SK-N-SH treated with all-trans-retinoic acid at 6 μM for 48 hours (cell line): ENCODE data around the gene SLAIN2.

ENCODE experiments used
- ARNTL ChIP-seq: fragments of 450-650 bp; formaldehyde crosslinking; IDR thresholded peaks from 2 replicates; pipeline ENCODE4 v1.5.0; 2020; ENCODE audit warnings: low read depth, mild to moderate bottlenecking, moderate library complexity, borderline replicate concordance
- BACH2 ChIP-seq: fragments of 250-450 bp; sonication (Bioruptor Pico); IDR thresholded peaks from 2 replicates; pipeline ENCODE4 v1.9.0; 2021; ENCODE audit warnings: mild to moderate bottlenecking, borderline replicate concordance
- ISL1 ChIP-seq: fragments of 250-450 bp; sonication (Bioruptor Pico); IDR thresholded peaks from 2 replicates; pipeline ENCODE4 v2.1.2; 2022; ENCODE audit warnings: mild to moderate bottlenecking, moderate library complexity
- OSR1 ChIP-seq: fragments of 250-450 bp; sonication (Bioruptor Pico); IDR thresholded peaks from 2 replicates; pipeline ENCODE4 v1.8.0; 2022; ENCODE audit warnings: moderate library complexity, mild to moderate bottlenecking, inconsistent platforms
- PPARA ChIP-seq: fragments of 250-450 bp; sonication (Bioruptor Pico); IDR thresholded peaks from 2 replicates; pipeline ENCODE4 v1.5.0; 2020; ENCODE audit warnings: mild to moderate bottlenecking, borderline replicate concordance
- SNAI2 ChIP-seq: fragments of 250-450 bp; sonication (Bioruptor Pico); IDR thresholded peaks from 2 replicates; pipeline ENCODE4 v1.5.0; 2020; ENCODE audit warnings: mild to moderate bottlenecking, moderate library complexity
- TCF4 ChIP-seq: fragments of 250-450 bp; sonication (Bioruptor Pico); IDR thresholded peaks from 2 replicates; pipeline ENCODE4 v1.8.0; 2021; ENCODE audit warnings: mild to moderate bottlenecking, moderate library complexity, borderline replicate concordance
- TOX ChIP-seq: fragments of 250-450 bp; sonication (Bioruptor Pico); IDR thresholded peaks from 2 replicates; pipeline ENCODE4 v1.8.0; 2021; ENCODE audit warnings: mild to moderate bottlenecking, moderate library complexity, borderline replicate concordance
- ZFP30 ChIP-seq: fragments of 450-650 bp; formaldehyde crosslinking; IDR thresholded peaks from 2 replicates; pipeline ENCODE4 v1.5.0; 2022; ENCODE audit warnings: mild to moderate bottlenecking, moderate library complexity
- ZNF565 ChIP-seq: fragments of 450-650 bp; formaldehyde crosslinking; conservative IDR thresholded peaks from 2 replicates; pipeline ENCODE4 v1.5.0; 2020; ENCODE audit warnings: low read depth, mild to moderate bottlenecking, moderate library complexity
- TF ChIP-seq, protein P1 (sequence below): fragments of 250-450 bp; sonication (Bioruptor Pico); IDR thresholded peaks from 2 replicates; pipeline ENCODE4 v1.5.1; 2020; ENCODE audit warnings: low read depth, mild to moderate bottlenecking, moderate library complexity
- TF ChIP-seq, protein P2 (sequence below): fragments of 250-450 bp; sonication (Bioruptor Pico); IDR thresholded peaks from 2 replicates; pipeline ENCODE4 v1.8.0; 2021; ENCODE audit warnings: low read depth, mild to moderate bottlenecking, moderate library complexity, borderline replicate concordance
- TF ChIP-seq, protein P3 (sequence below): fragments of 250-450 bp; sonication (Bioruptor Pico); IDR thresholded peaks from 2 replicates; pipeline ENCODE4 v1.8.0; 2020; ENCODE audit warnings: mild to moderate bottlenecking, moderate library complexity, borderline replicate concordance

DNA sequence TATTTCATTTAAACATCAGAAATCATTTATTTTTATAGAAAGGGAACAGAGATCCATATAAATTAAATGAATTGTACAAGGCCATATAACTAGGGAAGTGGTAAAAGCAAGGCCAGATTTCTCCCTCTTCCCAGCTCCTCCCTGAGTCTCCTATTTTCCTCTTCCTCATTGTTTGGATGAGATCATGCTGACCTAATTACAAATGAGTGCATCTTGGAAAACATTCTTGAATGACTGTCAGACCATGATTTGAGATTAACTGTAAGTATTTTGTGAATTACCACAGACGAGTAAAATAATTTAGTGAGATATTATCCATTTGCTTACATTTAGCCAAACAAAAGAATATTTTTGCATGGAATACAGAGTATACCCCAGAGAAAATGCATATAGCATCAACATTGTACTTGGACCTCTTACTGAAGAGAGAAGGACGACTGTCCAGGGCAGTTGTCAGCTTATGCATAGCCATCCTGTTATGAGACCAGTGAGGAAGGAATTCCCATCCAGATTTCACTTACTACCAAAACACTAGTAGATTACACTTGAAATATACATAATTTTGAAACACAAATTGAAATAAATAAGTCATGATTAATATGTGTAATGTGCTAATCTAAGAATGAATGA lies 47.3 kb downstream of the SLAIN2 start:
- TF ChIP-seq, protein P1, sequence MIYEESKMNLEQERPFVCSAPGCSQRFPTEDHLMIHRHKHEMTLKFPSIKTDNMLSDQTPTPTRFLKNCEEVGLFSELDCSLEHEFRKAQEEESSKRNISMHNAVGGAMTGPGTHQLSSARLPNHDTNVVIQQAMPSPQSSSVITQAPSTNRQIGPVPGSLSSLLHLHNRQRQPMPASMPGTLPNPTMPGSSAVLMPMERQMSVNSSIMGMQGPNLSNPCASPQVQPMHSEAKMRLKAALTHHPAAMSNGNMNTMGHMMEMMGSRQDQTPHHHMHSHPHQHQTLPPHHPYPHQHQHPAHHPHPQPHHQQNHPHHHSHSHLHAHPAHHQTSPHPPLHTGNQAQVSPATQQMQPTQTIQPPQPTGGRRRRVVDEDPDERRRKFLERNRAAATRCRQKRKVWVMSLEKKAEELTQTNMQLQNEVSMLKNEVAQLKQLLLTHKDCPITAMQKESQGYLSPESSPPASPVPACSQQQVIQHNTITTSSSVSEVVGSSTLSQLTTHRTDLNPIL (CRISPR knock-in tag) = 0 out of 2 replicates have a peak, but pooled peaks have one; percentile 19
- 0 out of 2 replicates have a peak, but pooled peaks have one; percentile 28 for TF ChIP-seq ISL1 (CRISPR knock-in tag)
- TF ChIP-seq ARNTL (CRISPR knock-in tag) = no peak
- no peak for TF ChIP-seq OSR1 (CRISPR knock-in tag)
- TF ChIP-seq, protein P2, sequence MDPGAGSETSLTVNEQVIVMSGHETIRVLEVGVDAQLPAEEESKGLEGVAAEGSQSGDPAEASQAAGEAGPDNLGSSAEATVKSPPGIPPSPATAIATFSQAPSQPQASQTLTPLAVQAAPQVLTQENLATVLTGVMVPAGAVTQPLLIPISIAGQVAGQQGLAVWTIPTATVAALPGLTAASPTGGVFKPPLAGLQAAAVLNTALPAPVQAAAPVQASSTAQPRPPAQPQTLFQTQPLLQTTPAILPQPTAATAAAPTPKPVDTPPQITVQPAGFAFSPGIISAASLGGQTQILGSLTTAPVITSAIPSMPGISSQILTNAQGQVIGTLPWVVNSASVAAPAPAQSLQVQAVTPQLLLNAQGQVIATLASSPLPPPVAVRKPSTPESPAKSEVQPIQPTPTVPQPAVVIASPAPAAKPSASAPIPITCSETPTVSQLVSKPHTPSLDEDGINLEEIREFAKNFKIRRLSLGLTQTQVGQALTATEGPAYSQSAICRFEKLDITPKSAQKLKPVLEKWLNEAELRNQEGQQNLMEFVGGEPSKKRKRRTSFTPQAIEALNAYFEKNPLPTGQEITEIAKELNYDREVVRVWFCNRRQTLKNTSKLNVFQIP = no peak
- no peak for TF ChIP-seq ZNF565
- TF ChIP-seq, protein P3, sequence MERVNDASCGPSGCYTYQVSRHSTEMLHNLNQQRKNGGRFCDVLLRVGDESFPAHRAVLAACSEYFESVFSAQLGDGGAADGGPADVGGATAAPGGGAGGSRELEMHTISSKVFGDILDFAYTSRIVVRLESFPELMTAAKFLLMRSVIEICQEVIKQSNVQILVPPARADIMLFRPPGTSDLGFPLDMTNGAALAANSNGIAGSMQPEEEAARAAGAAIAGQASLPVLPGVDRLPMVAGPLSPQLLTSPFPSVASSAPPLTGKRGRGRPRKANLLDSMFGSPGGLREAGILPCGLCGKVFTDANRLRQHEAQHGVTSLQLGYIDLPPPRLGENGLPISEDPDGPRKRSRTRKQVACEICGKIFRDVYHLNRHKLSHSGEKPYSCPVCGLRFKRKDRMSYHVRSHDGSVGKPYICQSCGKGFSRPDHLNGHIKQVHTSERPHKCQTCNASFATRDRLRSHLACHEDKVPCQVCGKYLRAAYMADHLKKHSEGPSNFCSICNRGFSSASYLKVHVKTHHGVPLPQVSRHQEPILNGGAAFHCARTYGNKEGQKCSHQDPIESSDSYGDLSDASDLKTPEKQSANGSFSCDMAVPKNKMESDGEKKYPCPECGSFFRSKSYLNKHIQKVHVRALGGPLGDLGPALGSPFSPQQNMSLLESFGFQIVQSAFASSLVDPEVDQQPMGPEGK = no peak
- TF ChIP-seq TCF4 = no peak
- TF ChIP-seq TOX (CRISPR knock-in tag) = no peak
- no peak for TF ChIP-seq PPARA
- TF ChIP-seq SNAI2 (CRISPR knock-in tag) = no peak
- no peak for TF ChIP-seq BACH2 (CRISPR knock-in tag)
- TF ChIP-seq ZFP30 = no peak
